ENCODE measurements around the gene RASEF.

Gene RASEF

GRCh38 chr9:83012168-83012921 lies 50.6 kb downstream of the RASEF start:
- Histone ChIP-seq H3K9ac (ENCODE audit: low read depth, low read length) (no peak overlapping the region), H3K36me3 (ENCODE audit: control insufficient read depth, insufficient read depth, low read length) (no peaks in the 10 kb centered on the region), H3K27me3 (ENCODE audit: control insufficient read depth, insufficient read depth, low read length) (no peaks in the 10 kb centered on the region), H3K4me1 (ENCODE audit: control insufficient read depth, insufficient read depth, low read length) (no peaks in the 10 kb centered on the region), H3K4me3 (ENCODE audit: low read depth, low read length) (no peak overlapping the region), H3K9me3 (ENCODE audit: control insufficient read depth, insufficient read depth, low read length) (no peaks in the 10 kb centered on the region)

- no peaks in the 10 kb centered on the region for H3K9me3 ChIP-seq (ENCODE audit: control insufficient read depth, insufficient read depth, low read length)
- H3K36me3 ChIP-seq (ENCODE audit: control insufficient read depth, insufficient read depth, low read length), result no peaks in the 10 kb centered on the region
- H3K4me3 ChIP-seq (ENCODE audit: low read depth, low read length), result no peak overlapping the region
- H3K9ac ChIP-seq (ENCODE audit: low read depth, low read length), result no peak overlapping the region
- H3K4me1 ChIP-seq (ENCODE audit: control insufficient read depth, insufficient read depth, low read length), result no peaks in the 10 kb centered on the region
- no peaks in the 10 kb centered on the region for H3K27me3 ChIP-seq (ENCODE audit: control insufficient read depth, insufficient read depth, low read length)
Measured at GRCh38 chr9:83011611-83012010, 51.3 kb downstream of the RASEF start.

- Histone ChIP-seq H3K9ac (ENCODE audit: low read depth, low read length) (no peak overlapping the region), H3K9me3 (ENCODE audit: control insufficient read depth, insufficient read depth, low read length) (no peaks in the 10 kb centered on the region), H3K27me3 (ENCODE audit: control insufficient read depth, insufficient read depth, low read length) (no peaks in the 10 kb centered on the region), H3K4me3 (ENCODE audit: low read depth, low read length) (no peak overlapping the region), H3K4me1 (ENCODE audit: control insufficient read depth, insufficient read depth, low read length) (no peaks in the 10 kb centered on the region), H3K36me3 (ENCODE audit: control insufficient read depth, insufficient read depth, low read length) (no peaks in the 10 kb centered on the region)
Measured at GRCh38 chr9:83007521-83008300, 55.2 kb downstream of the RASEF start.

GRCh38 chr9:83006378-83006777 lies 56.6 kb downstream of the RASEF start:
- Histone ChIP-seq H3K36me3 (ENCODE audit: control insufficient read depth, insufficient read depth, low read length) (no peaks in the 10 kb centered on the region), H3K27me3 (ENCODE audit: control insufficient read depth, insufficient read depth, low read length) (no peaks in the 10 kb centered on the region), H3K9me3 (ENCODE audit: control insufficient read depth, insufficient read depth, low read length) (no peaks in the 10 kb centered on the region), H3K4me3 (ENCODE audit: low read depth, low read length) (no peak overlapping the region), H3K9ac (ENCODE audit: low read depth, low read length) (no peak overlapping the region), H3K4me1 (ENCODE audit: control insufficient read depth, insufficient read depth, low read length) (no peaks in the 10 kb centered on the region)

GRCh38 chr9:83005963-83006362 lies 57.0 kb downstream of the RASEF start:
- no peaks in the 10 kb centered on the region for H3K27me3 ChIP-seq (ENCODE audit: control insufficient read depth, insufficient read depth, low read length)
- no peaks in the 10 kb centered on the region for H3K4me1 ChIP-seq (ENCODE audit: control insufficient read depth, insufficient read depth, low read length)
- H3K9me3 ChIP-seq (ENCODE audit: control insufficient read depth, insufficient read depth, low read length), result no peaks in the 10 kb centered on the region
- no peak overlapping the region for H3K9ac ChIP-seq (ENCODE audit: low read depth, low read length)
- H3K4me3 ChIP-seq (ENCODE audit: low read depth, low read length), result no peak overlapping the region
- H3K36me3 ChIP-seq (ENCODE audit: control insufficient read depth, insufficient read depth, low read length), result no peaks in the 10 kb centered on the region

- no peak overlapping the region for H3K4me3 ChIP-seq (ENCODE audit: low read depth, low read length)
- H3K9me3 ChIP-seq (ENCODE audit: control insufficient read depth, insufficient read depth, low read length), result no peaks in the 10 kb centered on the region
- H3K4me1 ChIP-seq (ENCODE audit: control insufficient read depth, insufficient read depth, low read length), result no peaks in the 10 kb centered on the region
- H3K27me3 ChIP-seq (ENCODE audit: control insufficient read depth, insufficient read depth, low read length), result no peaks in the 10 kb centered on the region
- H3K36me3 ChIP-seq (ENCODE audit: control insufficient read depth, insufficient read depth, low read length), result no peaks in the 10 kb centered on the region
- no peak overlapping the region for H3K9ac ChIP-seq (ENCODE audit: low read depth, low read length)
Measured at GRCh38 chr9:83005361-83005760, 57.6 kb downstream of the RASEF start.

GRCh38 chr9:83002329-83002728 lies 60.6 kb downstream of the RASEF start:
- H3K4me1 ChIP-seq (ENCODE audit: control insufficient read depth, insufficient read depth, low read length), result peaks cover 5% of the 10 kb centered on the region
- no peaks in the 10 kb centered on the region for H3K27me3 ChIP-seq (ENCODE audit: control insufficient read depth, insufficient read depth, low read length)
- no peaks in the 10 kb centered on the region for H3K9me3 ChIP-seq (ENCODE audit: control insufficient read depth, insufficient read depth, low read length)
- no peaks in the 10 kb centered on the region for H3K36me3 ChIP-seq (ENCODE audit: control insufficient read depth, insufficient read depth, low read length)
- H3K9ac ChIP-seq (ENCODE audit: low read depth, low read length), result no peak overlapping the region
- no peak overlapping the region for H3K4me3 ChIP-seq (ENCODE audit: low read depth, low read length)

- H3K36me3 ChIP-seq (ENCODE audit: control insufficient read depth, insufficient read depth, low read length), result no peaks in the 10 kb centered on the region
- H3K4me3 ChIP-seq (ENCODE audit: low read depth, low read length), result no peak overlapping the region
- peaks cover 5% of the 10 kb centered on the region for H3K4me1 ChIP-seq (ENCODE audit: control insufficient read depth, insufficient read depth, low read length)
- H3K9ac ChIP-seq (ENCODE audit: low read depth, low read length), result no peak overlapping the region
- H3K9me3 ChIP-seq (ENCODE audit: control insufficient read depth, insufficient read depth, low read length), result no peaks in the 10 kb centered on the region
- no peaks in the 10 kb centered on the region for H3K27me3 ChIP-seq (ENCODE audit: control insufficient read depth, insufficient read depth, low read length)
Measured at GRCh38 chr9:83000765-83001164, 62.2 kb downstream of the RASEF start.

- H3K36me3 ChIP-seq (ENCODE audit: control insufficient read depth, insufficient read depth, low read length), result no peaks in the 10 kb centered on the region
- no peaks in the 10 kb centered on the region for H3K27me3 ChIP-seq (ENCODE audit: control insufficient read depth, insufficient read depth, low read length)
- no peaks in the 10 kb centered on the region for H3K9me3 ChIP-seq (ENCODE audit: control insufficient read depth, insufficient read depth, low read length)
- H3K9ac ChIP-seq (ENCODE audit: low read depth, low read length), result no peak overlapping the region
- H3K4me1 ChIP-seq (ENCODE audit: control insufficient read depth, insufficient read depth, low read length), result peaks cover 5% of the 10 kb centered on the region
- H3K4me3 ChIP-seq (ENCODE audit: low read depth, low read length), result no peak overlapping the region
Measured at GRCh38 chr9:82998409-82998808, 64.5 kb downstream of the RASEF start.

- peaks cover 5% of the 10 kb centered on the region for H3K4me1 ChIP-seq (ENCODE audit: control insufficient read depth, insufficient read depth, low read length)
- no peaks in the 10 kb centered on the region for H3K36me3 ChIP-seq (ENCODE audit: control insufficient read depth, insufficient read depth, low read length)
- H3K9me3 ChIP-seq (ENCODE audit: control insufficient read depth, insufficient read depth, low read length), result no peaks in the 10 kb centered on the region
- no peak overlapping the region for H3K9ac ChIP-seq (ENCODE audit: low read depth, low read length)
- H3K27me3 ChIP-seq (ENCODE audit: control insufficient read depth, insufficient read depth, low read length), result no peaks in the 10 kb centered on the region
- no peak overlapping the region for H3K4me3 ChIP-seq (ENCODE audit: low read depth, low read length)
Measured at GRCh38 chr9:82997476-82998140, 65.3 kb downstream of the RASEF start.

- Histone ChIP-seq H3K9ac (ENCODE audit: low read depth, low read length) (no peak overlapping the region), H3K36me3 (ENCODE audit: control insufficient read depth, insufficient read depth, low read length) (no peaks in the 10 kb centered on the region), H3K9me3 (ENCODE audit: control insufficient read depth, insufficient read depth, low read length) (no peaks in the 10 kb centered on the region), H3K4me3 (ENCODE audit: low read depth, low read length) (no peak overlapping the region), H3K27me3 (ENCODE audit: control insufficient read depth, insufficient read depth, low read length) (no peaks in the 10 kb centered on the region), H3K4me1 (ENCODE audit: control insufficient read depth, insufficient read depth, low read length) (peaks cover 5% of the 10 kb centered on the region)
Measured at GRCh38 chr9:82996941-82997340, 66.0 kb downstream of the RASEF start.

All from iPS-15b (cell line).